ENCODE measurements around the gene MDK. TPM values are rescaled to one million over a fixed set of nuclear protein-coding genes. Genes with fewer than 3 reads are reported as not detected.

Gene MDK
- total RNA-seq, 3 donors from 2014 or later = 103 to 672 (median 193) TPM

DNA sequence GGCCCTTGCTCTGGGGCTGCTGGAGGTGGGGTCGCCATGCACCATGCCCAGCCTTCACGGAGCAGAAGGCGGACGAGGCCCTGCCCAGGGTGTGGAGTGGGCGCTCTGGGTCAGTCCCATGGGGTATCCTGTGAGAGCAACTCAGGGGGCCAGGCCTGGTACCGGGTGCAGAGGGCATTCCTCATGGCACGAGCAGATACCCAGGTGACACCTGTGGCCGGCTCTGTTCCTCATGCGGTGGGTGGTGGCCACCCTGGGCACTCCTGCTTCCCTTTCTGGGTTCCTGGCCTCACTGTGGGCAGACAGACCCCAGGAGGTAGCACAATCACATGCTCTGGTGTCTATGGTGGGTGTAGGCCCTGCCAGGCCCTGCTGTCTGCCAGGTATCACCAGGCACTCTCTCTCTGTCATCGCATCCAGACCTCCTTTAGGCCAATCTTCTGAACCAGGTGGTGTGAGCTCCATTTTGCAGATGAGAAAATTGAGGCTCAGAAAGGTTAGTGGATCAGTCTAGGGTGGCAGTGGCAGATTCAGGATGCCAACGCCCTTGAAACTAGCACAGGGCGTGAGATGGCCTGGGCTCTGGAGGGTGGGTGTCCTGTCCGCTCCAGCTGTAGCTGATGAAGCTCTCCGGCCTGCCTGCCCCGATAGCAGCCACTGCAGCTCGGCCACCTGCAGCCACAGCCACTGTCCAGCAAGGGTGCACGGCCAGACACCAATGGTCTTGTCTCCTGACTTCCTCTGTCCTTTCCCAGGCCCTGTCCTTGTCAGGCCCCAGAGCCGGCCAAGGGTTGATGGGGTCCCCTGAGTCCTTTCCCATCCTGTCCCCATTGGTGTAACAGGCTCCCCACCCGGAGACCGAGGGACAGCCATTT is 19.1 kb upstream of the MDK start:
- Histone ChIP-seq H3K4me3 (no peak overlapping the region), H3K9me3 (no peaks in the 10 kb centered on the region), H3K36me3 (ENCODE audit: low read depth) (no peaks in the 10 kb centered on the region), H3K4me1 (ENCODE audit: low read depth) (no peaks in the 10 kb centered on the region)
- DNase-seq (no peak), ATAC-seq (no peak)
- TF ChIP-seq, protein P1, sequence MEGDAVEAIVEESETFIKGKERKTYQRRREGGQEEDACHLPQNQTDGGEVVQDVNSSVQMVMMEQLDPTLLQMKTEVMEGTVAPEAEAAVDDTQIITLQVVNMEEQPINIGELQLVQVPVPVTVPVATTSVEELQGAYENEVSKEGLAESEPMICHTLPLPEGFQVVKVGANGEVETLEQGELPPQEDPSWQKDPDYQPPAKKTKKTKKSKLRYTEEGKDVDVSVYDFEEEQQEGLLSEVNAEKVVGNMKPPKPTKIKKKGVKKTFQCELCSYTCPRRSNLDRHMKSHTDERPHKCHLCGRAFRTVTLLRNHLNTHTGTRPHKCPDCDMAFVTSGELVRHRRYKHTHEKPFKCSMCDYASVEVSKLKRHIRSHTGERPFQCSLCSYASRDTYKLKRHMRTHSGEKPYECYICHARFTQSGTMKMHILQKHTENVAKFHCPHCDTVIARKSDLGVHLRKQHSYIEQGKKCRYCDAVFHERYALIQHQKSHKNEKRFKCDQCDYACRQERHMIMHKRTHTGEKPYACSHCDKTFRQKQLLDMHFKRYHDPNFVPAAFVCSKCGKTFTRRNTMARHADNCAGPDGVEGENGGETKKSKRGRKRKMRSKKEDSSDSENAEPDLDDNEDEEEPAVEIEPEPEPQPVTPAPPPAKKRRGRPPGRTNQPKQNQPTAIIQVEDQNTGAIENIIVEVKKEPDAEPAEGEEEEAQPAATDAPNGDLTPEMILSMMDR (IDR thresholded peaks at IDR 0.05) = no peak
- intact Hi-C loops (cut with DNase I, micrococcal nuclease) = no loop called here

- no peaks in the 10 kb centered on the region for H3K9me3 ChIP-seq
- intact Hi-C loops (cut with DNase I, micrococcal nuclease) = no loop called here
- H3K4me1 ChIP-seq (ENCODE audit: low read depth) = no peaks in the 10 kb centered on the region
- ATAC-seq = peak; percentile 43
- H3K4me3 ChIP-seq = no peak overlapping the region
- TF ChIP-seq, protein P1 (IDR thresholded peaks at IDR 0.05) = no peak
- no peak for DNase-seq
- no peaks in the 10 kb centered on the region for H3K36me3 ChIP-seq (ENCODE audit: low read depth)
These were observed 18.4 kb upstream of the MDK start for GRCh38 chr11:46363031-46363407.

- Histone ChIP-seq H3K4me3 (no peak overlapping the region), H3K36me3 (ENCODE audit: low read depth) (no peaks in the 10 kb centered on the region), H3K4me1 (ENCODE audit: low read depth) (no peaks in the 10 kb centered on the region), H3K9me3 (no peaks in the 10 kb centered on the region)
- TF ChIP-seq, protein P1 (IDR thresholded peaks at IDR 0.05) = no peak
- DNase-seq = no peak
- ATAC-seq = no peak
- intact Hi-C loops (cut with DNase I, micrococcal nuclease) = no loop called here
These were observed 17.9 kb upstream of the MDK start for GRCh38 chr11:46363455-46364005.

GRCh38 chr11:46364056-46364455 is 17.4 kb upstream of the MDK start:
- H3K36me3 ChIP-seq (ENCODE audit: low read depth) = no peaks in the 10 kb centered on the region
- no peak overlapping the region for H3K4me3 ChIP-seq
- H3K9me3 ChIP-seq = no peaks in the 10 kb centered on the region
- intact Hi-C loops (cut with DNase I, micrococcal nuclease) = no loop called here
- TF ChIP-seq, protein P1 (IDR thresholded peaks at IDR 0.05) = no peak
- no peak for DNase-seq
- H3K4me1 ChIP-seq (ENCODE audit: low read depth) = no peaks in the 10 kb centered on the region
- ATAC-seq = no peak

GRCh38 chr11:46364791-46365190 is 16.7 kb upstream of the MDK start:
- intact Hi-C loops (cut with DNase I, micrococcal nuclease) = no loop called here
- TF ChIP-seq, protein P1 (IDR thresholded peaks at IDR 0.05) = no peak
- no peak for DNase-seq
- Histone ChIP-seq H3K36me3 (ENCODE audit: low read depth) (no peaks in the 10 kb centered on the region), H3K4me3 (no peak overlapping the region), H3K4me1 (ENCODE audit: low read depth) (no peaks in the 10 kb centered on the region), H3K9me3 (no peaks in the 10 kb centered on the region)
- no peak for ATAC-seq
